Bronchial epithelial cell (primary cell): ENCODE data around the gene CTPS2. TPM values are rescaled to one million over a fixed set of nuclear protein-coding genes. Genes with fewer than 3 reads are reported as not detected.

Source experiments
- DNase-seq: peaks from one replicate; pipeline ENCODE4 v3.0.0-alpha.2; 2010; ENCODE audit warnings: low read depth
- FAIRE-seq: peaks from 2 replicates; lab custom pipeline; 2011; peaks lifted over from hg19 to GRCh38; lab: Jason Lieb, UNC
- H3K27me3 ChIP-seq: 2 replicates; pipeline ENCODE4 v1.5.1; 2011; ENCODE audit warnings: low read length; ENCODE audit not compliant: control insufficient read depth, insufficient read depth
- H3K36me3 ChIP-seq: 2 replicates; pipeline ENCODE4 v1.5.1; 2011; ENCODE audit warnings: low read length; ENCODE audit not compliant: control insufficient read depth, insufficient read depth
- H3K4me3 ChIP-seq: 2 replicates; pipeline ENCODE4 v1.5.1; 2011; ENCODE audit warnings: mild to moderate bottlenecking, low read depth, low read length, control low read depth
- total RNA-seq: library from RNA; depleted of rRNA; stranded (reverse); fragments of >200 nt; gene quantifications from 2 replicates; pipeline ENCODE4 v1.2.1, GENCODE V29; 2014
- TF ChIP-seq, protein P1 (sequence below): IDR thresholded peaks from 2 replicates; pipeline ENCODE4 v1.5.1; 2011; ENCODE audit warnings: mild to moderate bottlenecking, moderate library complexity, low read length, control low read depth, inconsistent platforms; ENCODE audit not compliant: insufficient read depth, severe bottlenecking

CTPS2 gene
- total RNA-seq, 1 donor from 2014 or later: 5.8 TPM

DNA sequence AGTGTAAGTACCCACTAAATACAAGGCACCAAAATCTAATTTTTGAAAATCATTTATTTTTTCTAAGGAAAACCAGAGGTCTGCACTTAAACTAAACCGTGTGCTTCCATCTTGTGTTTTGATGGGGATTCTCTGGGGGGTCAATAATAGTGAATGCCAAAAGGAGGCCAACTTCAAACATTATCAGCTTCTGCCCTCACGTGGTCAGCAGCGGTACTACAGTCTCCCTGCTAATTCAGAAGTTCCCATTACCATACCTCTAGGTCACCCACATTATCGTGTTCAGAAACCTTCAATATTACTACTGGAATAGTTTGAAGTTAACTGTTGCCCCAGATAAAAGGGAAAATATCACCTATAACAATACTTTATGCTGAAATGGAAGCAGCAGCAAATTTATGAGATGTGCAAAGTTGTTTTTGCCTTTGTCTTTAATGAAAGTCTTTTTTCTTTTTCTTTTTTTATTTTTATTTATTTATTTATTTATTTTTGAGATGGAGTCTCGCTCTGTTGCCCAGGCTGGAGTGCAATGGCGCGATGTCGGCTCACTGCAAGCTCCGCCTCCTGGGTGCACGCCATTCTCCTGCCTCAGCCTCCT, 17.3 kb downstream of the CTPS2 start:
- Histone ChIP-seq H3K4me3 (no peak overlapping the region), H3K36me3 (peaks cover 3% of the 10 kb centered on the region), H3K27me3 (no peaks in the 10 kb centered on the region)
- peak; percentile 32 for DNase-seq
- TF ChIP-seq, protein P1, sequence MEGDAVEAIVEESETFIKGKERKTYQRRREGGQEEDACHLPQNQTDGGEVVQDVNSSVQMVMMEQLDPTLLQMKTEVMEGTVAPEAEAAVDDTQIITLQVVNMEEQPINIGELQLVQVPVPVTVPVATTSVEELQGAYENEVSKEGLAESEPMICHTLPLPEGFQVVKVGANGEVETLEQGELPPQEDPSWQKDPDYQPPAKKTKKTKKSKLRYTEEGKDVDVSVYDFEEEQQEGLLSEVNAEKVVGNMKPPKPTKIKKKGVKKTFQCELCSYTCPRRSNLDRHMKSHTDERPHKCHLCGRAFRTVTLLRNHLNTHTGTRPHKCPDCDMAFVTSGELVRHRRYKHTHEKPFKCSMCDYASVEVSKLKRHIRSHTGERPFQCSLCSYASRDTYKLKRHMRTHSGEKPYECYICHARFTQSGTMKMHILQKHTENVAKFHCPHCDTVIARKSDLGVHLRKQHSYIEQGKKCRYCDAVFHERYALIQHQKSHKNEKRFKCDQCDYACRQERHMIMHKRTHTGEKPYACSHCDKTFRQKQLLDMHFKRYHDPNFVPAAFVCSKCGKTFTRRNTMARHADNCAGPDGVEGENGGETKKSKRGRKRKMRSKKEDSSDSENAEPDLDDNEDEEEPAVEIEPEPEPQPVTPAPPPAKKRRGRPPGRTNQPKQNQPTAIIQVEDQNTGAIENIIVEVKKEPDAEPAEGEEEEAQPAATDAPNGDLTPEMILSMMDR: peak; percentile 64
- no peak for FAIRE-seq

DNA sequence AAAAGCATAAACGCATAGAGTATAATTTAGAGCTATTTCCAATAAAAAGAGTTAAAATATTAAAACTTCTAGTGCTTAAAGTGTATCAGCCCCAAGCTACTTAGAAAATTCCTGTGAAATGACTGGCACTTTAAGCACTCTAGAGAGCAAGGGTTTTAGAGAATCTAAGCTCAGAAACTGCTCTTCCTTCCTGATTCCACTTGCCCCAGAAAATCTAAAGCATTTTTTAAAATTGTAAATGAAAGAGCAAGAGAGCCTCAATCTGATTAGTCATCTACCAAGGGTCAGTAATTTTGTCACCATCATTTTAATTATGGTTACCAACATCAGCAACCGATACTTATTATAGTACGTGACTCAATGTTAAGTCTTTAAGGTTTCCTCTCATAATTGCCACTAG, 25.0 kb downstream of the CTPS2 start:
- FAIRE-seq (no peak), DNase-seq (no peak)
- Histone ChIP-seq H3K27me3 (no peaks in the 10 kb centered on the region), H3K4me3 (no peak overlapping the region), H3K36me3 (peaks cover 5% of the 10 kb centered on the region)
- TF ChIP-seq, protein P1: no peak

DNA sequence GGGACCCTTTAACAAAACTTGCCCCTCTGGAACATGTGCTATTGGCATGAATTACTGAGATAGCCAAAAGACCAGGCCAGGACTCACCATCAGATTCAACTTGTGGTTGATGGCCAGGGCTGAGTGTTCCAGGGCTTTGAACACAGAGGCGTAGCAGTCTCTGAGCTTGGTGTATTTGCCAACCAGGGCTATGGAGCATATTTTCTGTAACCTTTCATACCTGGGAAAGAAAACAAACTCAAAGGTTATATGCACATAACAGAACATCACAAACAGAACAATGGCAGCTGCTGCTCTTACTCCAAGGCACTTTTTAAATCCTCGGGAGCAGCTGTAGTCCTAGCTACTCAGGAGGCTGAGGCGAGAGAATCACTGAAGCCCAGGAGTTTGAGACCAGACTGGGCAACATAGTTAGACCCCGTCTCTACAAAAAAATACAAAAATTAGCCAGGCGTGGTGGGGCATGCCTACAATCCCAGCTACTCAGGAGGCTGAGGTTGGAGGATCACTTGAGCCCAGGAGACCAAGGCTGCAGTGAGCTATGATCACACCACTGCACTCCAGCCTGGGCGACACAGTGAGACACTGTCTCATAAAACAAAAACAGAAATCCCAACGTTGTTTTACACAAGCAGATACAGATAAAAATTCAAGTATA, 29.3 kb downstream of the CTPS2 start:
- Histone ChIP-seq H3K27me3 (no peaks in the 10 kb centered on the region), H3K36me3 (peaks cover 4% of the 10 kb centered on the region), H3K4me3 (no peak overlapping the region)
- TF ChIP-seq, protein P1: no peak
- FAIRE-seq (no peak), DNase-seq (no peak)

DNA sequence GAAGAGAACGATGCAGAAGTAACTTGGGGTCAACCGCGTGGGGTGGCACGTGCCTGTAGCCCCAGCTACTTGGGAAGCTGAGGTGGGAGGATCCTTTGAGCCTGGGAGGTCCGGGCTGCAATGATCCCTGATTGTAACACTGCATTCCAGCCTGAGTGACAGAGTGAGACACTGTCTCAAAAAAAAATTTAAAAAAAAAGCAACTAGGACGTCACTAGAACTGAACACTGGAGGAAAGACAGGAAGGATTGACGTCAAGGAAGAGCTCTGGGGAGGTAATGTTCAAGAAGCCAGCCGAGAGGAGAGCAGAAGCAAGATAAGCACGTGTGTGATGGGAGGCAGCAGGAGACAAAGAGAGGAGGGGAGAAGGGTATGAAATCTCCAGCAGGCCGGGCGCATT, 33.8 kb downstream of the CTPS2 start:
- no peaks in the 10 kb centered on the region for H3K27me3 ChIP-seq
- TF ChIP-seq, protein P1: no peak
- no peak for FAIRE-seq
- peaks cover 3% of the 10 kb centered on the region for H3K36me3 ChIP-seq
- no peak for DNase-seq
- H3K4me3 ChIP-seq: no peak overlapping the region

DNA sequence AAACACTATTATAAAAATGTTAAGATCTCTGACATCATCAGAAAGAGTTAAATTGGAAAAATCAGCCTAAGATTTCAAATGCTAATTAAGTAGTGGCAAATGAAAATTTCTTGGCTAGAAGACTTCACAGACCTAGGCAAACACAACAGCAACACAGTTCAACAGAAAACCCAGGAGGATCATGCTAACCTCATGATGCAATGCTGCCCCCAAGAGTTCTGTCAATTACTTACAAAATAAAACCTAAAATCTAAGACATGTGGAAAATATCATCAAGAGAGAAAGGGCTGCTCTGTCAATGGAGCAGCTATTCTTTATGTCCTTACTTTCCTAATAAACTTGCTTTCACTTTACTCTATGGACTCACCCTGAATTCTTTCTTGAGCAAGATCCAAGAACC, 41.5 kb downstream of the CTPS2 start:
- Histone ChIP-seq H3K4me3 (no peak overlapping the region), H3K27me3 (no peaks in the 10 kb centered on the region), H3K36me3 (no peaks in the 10 kb centered on the region)
- DNase-seq (peak; percentile 23), FAIRE-seq (no peak)
- TF ChIP-seq, protein P1: peak; percentile 14
